GM21423 (cell line): ENCODE measurements around the gene DNASE1L1.

Experiments
- ATAC-seq: cut with Tn5 transposase; IDR thresholded peaks from one replicate; pipeline ENCODE4 v1.9.1; 2021; ENCODE audit warnings: mild to moderate bottlenecking, moderate library complexity; ENCODE audit not compliant: unreplicated experiment

The DNASE1L1 gene

GRCh38 chrX:154354013-154354412, 55.0 kb downstream of the DNASE1L1 start:
- no peak for ATAC-seq

GRCh38 chrX:154353172-154353843, 55.7 kb downstream of the DNASE1L1 start:
- ATAC-seq, result no peak

- ATAC-seq, result no peak
Measured at GRCh38 chrX:154352466-154352865, 56.6 kb downstream of the DNASE1L1 start.

GRCh38 chrX:154352012-154352401, 57.0 kb downstream of the DNASE1L1 start:
- no peak for ATAC-seq
